Activated CD4-positive, alpha-beta T cell treated with anti-CD3 and anti-CD28 coated beads, Interleukin-2, Interleukin-6, amounts not matched to agents 100 ng/mL and 50 ng/mL, durations not matched to agents 16 hours and 8 hours (primary cell): Measurements from ENCODE around the gene MCF2L.

Experiments
- DNase-seq: peaks from one replicate; pipeline ENCODE4 v3.0.0-alpha.2; 2020

Gene MCF2L

DNA sequence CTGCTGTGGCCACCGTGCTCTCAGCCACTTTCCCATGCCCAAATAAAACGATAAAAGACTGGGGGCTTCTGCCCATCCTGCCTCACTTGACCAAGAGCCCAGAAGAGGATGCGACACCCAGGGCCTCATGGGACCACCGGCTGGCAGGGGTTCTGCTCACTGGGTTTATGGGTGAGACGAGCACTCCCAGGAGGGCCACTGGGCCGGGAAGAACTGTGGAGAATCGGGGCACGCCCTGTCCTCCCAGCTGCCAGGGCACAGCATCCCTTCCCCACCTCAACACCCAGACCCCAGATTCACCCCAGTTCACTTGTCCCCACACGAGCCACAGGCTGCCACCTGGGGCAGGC, 148.9 kb downstream of the MCF2L start:
- no peak for DNase-seq

DNA sequence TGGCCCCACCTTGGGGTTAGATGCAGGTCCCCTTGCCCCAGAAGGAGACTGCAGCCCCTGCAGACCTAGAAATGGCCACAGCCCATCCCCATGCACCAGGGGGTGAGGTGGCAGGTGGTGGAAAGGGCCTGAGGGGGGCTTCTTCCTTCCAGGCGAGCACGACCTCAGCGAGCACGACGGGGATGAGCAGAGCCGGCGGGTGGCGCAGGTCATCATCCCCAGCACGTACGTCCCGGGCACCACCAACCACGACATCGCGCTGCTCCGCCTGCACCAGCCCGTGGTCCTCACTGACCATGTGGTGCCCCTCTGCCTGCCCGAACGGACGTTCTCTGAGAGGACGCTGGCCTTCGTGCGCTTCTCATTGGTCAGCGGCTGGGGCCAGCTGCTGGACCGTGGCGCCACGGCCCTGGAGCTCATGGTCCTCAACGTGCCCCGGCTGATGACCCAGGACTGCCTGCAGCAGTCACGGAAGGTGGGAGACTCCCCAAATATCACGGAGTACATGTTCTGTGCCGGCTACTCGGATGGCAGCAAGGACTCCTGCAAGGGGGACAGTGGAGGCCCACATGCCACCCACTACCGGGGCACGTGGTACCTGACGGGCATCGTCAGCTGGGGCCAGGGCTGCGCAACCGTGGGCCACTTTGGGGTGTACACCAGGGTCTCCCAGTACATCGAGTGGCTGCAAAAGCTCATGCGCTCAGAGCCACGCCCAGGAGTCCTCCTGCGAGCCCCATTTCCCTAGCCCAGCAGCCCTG, 149.4 kb downstream of the MCF2L start:
- DNase-seq, result no peak

DNA sequence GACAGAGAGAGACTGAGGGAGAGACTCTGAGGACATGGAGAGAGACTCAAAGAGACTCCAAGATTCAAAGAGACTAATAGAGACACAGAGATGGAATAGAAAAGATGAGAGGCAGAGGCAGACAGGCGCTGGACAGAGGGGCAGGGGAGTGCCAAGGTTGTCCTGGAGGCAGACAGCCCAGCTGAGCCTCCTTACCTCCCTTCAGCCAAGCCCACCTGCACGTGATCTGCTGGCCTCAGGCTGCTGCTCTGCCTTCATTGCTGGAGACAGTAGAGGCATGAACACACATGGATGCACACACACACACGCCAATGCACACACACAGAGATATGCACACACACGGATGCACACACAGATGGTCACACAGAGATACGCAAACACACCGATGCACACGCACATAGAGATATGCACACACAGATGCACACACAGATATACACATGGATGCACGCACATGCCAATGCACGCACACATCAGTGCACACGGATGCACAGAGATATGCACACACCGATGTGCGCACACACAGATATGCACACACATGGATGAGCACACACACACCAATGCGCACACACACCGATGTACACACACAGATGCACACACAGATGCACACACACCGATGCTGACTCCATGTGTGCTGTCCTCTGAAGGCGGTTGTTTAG, 150.3 kb downstream of the MCF2L start:
- no peak for DNase-seq

DNA sequence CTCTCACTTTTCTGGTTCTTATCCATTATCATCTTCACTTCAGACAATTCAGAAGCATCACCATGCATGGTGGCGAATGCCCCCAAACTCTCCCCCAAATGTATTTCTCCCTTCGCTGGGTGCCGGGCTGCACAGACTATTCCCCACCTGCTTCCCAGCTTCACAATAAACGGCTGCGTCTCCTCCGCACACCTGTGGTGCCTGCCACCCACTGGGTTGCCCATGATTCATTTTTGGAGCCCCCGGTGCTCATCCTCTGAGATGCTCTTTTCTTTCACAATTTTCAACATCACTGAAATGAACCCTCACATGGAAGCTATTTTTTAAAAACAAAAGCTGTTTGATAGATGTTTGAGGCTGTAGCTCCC, 150.8 kb downstream of the MCF2L start:
- DNase-seq, result no peak

DNA sequence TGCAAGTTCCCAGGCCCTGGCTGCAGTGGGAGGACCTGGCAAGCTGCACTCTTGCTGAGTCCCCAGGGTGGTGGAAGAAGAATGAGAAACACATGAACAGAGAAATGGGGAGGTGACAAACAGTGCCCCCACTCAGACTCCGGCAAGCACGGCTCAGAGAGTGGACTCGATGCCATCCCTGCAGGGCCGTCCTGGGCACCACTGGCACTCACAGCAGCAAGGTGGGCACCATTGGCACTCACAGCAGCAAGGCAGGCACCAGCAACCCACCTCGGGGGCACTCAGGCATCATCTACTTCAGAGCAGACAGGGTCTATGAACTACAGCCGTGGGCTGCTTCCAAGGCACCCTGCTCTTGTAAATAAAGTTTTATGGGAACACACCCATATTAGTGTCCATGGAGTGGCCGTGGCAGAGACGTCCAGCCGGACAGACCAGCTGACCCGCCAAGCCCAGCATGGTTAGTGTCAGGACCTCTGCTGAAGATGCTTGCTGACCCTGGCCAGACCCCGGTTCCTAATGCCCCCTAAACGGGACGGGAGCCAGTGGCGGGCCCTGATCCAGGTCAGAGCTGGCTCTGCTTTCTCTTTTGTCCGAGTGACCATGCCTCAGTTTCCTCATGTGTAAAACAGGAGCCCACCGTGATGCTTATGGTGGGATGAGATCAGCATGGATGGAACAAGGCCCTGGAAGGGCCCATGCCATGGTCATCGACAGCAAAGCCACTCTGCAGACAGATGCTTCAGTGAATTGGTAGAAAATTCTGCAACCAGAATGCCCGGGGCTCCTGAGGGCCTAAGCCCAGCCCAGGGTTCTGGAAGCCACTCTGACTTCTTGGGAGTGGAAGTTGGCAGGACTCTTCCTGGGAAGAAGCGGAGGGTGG, 151.5 kb downstream of the MCF2L start:
- no peak for DNase-seq

DNA sequence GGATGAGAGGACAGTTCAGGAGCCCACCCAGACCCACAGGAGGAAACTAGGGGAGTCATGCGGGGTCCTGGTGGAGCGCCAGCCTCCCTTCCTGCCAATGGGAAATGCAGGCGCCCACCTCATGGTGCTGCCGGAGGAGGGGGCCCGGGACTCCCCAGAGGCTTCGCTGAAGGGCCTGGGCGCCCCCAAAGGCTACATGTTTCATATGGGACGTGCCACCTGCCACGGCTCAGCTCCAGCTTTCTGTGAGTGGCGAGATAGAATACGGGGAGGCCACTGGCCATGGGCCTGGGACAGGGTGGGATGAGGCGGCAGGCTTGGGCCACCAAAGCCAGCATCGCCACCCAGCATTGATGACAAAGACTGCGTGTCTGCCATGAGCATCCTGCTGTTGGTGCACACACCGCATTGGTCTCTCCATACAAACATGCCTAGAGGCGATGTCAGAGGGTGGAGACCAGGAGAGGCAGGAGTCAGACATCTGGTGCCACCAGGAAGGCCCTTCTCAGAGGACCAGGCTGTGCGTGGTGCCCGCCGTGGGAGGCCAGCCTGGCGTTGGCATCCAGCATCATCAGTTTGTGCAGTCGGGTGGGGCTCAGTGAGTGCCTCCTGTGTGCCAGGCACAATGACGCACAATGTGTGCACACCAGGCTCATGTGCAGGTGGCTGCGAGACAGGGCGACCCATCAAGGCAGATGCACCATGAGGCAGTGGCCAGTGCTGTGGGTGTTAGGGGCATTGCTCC, 152.3 kb downstream of the MCF2L start:
- no peak for DNase-seq

DNA sequence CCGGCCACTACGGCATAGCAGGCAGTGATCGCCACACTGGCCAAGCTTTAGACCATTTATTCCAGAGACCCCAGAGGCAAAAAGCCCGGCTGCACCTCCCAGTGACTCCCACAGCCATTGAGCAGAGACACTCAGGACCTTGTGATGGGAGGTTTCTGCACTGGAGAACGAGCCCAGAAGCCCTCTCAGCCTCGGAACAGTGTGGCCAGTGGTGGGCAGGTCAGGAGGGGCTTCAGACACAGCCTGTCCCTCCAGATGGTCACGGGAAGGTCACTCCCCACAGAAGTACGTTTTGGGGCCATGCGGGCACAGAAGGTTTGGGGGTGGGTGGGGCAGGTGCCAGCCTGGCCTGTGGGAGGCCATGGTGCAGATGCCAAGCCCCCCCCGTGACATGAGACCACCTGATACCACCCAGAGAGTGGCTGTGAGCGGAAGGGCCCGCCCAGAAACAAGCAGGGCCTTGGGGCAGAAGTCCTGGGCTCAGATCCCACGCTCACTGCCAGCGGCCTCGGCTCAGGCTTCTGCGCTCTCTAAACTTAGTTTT, 153.0 kb downstream of the MCF2L start:
- no peak for DNase-seq

DNA sequence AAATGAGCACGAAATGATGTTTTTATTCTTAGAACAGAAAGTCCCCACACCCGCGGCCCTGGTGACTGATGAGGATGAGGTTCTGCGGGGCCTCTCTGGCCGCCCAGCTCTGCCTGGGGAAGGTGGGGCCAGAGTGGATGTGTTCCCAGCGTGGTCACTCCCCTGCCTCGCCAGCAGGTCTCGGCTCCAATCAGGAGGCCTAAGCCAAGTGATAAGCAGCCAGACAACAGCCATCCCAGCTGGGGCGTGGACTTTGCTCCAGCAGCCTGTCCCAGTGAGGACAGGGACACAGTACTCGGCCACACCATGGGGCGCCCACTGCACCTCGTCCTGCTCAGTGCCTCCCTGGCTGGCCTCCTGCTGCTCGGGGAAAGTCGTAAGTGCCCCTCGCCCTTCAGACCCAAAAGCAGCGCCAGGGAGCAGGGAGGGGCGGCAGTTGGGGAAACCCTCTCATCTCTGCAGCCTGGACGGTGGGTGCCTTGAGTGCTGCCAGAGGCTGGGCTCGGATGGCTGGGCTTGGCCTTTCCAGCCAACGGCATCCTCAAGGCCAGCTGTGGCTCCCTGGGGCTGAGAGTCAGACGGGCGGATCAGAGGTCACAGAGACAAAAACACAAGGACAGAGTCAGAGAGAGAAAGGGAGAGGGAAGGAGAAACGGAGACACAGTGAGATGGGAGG, 153.7 kb downstream of the MCF2L start, which contains the start of gene F10:
TSS of gene F10 (plus strand) at position 250 of the 676 bp plus-strand sequence. CDS start at position 307, 57 bp downstream.
- no peak for DNase-seq

DNA sequence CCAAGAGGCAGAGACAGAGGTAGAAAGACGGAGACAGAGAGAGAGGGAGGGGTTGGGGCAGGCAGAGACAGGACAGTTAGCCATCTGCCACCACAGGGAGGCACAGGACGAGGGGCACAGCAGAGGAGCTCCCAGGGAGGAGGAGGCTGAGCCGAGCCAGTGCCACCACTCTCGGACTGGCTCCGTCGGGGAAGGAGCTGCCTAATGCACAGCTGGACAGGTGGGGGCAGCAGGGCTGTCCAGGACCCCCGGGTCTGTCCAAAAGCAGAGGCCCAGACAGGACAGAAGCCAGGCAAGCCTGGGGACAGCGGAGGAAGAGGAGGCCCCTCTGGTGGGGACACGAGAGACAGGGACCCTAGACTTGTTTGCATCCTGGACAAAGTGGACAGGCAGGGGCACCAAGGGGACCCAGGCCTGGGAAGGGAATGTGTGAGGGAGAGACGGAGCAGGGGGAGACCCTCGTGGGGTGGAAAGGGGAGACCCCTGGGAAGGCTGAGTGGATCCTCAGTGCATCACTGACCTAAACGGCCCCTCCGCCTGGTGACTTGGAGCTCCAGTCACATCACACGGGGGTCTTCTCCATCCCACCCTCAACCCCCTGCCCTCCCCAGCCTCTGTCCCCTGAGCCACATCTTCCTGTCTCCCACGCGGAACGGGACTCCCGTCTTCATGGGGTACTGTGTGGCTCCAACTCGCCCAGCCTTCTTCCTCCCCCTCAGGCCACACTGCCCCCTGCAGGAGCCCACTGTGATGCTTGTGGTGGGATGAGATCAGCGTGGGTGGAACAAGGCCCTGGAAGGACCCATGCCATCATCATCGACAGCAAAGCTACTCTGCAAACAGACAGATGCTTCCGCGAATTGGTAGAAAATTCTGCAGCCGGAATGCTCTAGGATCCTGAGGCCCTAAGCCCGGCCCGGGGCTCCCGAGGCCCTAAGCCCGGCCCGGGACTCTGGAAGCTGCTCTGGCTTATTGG, 154.5 kb downstream of the MCF2L start:
- no peak for DNase-seq

DNA sequence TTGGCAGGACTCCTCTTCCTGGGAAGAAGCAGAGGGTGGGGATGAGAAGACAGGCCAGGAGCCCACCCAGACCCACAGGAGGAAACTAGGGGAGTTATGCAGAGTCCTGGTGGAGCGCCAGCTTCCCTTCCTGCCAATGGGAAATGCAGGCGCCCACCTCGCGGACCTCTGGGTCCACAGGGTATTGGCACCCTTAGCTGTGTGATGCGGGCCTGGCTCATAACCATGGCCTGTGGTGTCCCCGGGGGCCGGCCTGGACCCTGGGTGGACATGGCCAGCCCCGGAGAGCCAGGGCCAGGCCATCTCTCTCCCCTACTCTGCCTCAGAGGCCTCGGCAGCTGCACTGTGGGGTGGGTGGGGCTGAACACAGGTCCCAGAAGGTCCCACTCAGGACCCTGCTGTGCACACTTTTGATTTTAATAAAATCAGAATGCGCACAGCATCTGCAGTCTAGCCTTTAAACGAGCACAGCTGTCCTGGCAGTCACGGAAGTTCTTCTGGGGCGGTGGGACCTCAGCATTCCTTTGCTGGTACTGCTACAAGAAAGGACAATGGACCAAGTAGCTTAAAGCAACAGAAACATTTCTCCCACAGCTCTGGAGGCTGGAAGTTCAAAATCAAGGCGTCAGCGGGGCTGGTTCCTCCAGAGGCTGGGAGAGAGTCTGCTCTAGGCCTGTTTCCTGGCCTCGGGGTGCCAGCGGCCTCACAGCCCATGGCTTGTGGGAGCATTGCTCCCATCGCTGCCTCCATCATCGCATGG, 155.4 kb downstream of the MCF2L start:
- no peak for DNase-seq

DNA sequence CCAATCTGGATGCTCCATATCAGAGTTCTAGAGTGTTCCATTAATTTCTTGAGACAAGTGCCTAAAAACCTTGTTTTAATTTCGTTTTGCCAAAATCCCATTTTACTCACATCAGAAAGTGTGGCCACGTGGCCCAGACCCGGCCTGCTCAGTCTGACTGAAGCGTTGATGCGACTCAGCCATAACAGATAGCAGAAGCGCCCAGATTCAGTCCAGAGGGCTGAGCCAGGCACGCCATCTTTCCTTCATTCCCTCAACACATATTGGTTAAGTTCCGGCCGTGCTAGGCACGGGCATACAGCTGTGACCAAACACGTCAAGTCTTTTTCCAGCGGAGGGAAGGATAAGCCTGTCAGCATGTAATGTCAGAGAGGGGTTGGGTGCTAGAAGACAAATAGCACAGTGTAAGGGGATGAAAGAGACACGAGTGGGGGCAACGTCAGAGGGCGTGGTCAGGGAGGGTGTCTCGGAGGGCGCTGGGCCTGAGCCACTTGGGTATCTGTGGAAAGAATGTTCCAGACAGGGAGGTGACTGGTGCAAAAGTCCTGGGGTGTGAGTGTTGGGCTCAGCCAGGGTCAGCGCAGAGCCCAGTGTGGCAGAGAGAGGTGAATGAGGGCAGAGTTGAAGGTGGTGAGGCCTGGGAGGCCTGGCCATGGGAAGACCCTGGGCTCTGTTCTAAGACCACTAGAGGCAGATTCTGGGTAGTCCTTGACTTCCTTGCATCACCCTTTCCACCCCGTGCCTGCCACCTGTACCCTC, 156.7 kb downstream of the MCF2L start:
- DNase-seq, result no peak

DNA sequence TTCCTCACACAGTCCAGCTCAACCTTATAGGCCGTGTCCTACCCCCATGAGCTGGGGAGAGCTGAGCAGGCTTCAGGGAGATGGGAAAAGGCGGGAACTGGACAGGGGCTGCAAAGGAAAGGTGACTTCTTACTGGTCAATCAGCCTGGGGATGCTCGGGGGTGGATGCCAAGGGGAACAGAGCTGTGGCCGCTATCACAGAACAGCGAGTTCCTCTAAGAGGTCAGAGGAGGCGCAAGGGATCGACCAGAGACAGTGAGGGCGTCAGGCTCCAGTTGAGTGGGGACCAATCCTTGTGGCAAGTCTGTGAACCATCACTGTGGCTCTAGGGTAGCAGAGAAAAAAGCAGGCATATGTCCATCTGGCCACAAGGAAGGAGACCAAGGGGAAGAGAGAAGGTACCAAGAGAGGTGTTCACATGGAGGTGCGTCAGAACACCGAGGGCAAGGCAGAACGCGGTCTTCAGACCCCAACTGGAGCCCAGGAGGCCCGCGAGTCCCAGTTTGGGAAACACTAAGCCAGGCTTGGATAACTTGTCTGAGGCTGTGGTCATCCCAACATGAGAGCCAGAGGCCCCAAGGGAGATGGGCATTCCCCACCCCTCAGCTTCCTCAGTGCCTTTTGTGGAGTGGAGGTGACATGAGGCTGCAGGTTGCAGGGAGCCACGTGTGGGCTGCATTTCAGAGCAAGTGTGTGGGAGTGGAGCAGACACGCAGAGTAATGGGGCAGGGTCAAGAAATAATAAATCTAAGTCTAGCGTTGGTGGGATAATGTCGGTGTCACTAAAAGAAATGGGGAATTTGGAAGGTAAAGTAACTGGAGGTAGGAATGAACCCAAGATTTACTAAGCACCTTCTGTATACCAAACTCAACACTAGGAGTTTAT, 157.5 kb downstream of the MCF2L start:
- DNase-seq, result no peak

DNA sequence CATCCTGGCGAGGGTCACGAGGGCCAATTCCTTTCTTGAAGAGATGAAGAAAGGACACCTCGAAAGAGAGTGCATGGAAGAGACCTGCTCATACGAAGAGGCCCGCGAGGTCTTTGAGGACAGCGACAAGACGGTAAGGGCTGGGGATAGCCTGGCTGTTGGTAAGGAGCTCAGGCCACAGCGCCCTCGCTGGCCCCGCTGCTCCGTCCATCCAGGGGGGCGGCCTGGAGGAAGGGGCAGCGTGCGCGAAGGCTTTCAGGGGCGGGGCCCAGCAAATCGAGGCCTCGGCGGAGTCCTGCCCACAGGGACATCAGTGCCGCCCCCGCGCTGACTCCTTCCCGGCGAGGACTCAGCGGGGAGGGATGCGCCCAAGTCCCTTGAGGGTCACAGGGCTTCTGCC, 160.5 kb downstream of the MCF2L start:
- no peak for DNase-seq

DNA sequence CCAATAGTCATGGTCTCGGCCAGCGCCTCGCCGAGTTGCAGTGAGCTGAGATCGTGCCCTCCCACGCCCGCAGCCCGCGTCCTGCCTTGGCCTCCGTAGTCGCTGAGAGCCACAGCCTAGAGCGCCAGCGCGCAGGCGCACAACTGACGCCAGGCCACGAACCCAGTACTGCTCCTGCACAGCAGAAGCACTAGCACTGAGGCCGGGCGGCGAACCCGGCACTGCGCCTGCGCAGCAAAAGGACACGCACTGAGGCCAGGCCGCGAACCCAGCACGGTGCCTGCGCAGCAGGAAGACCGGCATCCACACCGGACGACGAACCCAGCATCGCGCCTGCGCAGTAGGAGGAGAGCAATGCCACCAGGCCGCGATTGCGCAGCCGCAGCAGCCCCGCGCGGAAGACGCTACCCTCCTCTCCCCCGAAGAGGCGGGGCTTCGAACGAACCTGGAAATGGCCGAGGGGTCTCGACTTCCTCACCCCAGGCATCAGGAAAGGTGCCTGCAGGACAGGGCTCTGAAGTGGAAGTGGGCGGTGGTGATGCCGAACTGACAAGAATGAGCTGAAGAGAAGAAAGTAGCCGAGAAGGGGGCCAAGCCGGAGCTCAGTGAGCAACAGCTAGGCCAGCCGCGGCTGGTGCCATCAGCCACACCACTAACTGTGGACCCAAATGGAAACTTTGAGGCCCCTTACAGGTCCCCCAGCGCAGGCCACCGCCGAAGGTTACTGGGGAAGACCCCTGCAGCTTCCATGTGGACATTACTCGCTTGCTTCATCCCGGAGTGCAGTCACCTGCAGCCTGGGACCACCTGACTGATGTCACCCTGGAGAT, 161.1 kb downstream of the MCF2L start:
- peak; percentile 38 for DNase-seq

DNA sequence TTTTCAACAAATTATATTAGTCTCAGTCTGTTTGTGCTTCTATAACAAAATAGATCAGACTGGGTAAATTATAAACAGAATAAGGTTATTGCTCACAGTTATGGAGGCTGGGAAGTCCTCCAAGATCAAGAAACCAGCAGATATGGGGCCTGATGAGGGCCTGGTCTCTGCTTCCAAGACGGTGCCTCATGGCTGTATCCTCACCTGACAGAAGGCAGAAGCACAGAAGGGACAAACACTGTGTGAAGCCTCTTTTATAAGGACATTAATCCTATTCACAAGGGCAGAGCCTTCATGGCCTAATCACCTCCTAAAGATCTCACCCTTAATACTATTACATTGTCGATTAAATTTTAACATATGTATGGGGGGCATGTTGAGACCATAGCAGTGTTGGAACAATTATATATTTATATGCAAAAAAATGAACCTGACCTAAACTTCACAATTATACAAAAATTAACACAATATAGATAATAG, 166.3 kb downstream of the MCF2L start:
- DNase-seq, result no peak

DNA sequence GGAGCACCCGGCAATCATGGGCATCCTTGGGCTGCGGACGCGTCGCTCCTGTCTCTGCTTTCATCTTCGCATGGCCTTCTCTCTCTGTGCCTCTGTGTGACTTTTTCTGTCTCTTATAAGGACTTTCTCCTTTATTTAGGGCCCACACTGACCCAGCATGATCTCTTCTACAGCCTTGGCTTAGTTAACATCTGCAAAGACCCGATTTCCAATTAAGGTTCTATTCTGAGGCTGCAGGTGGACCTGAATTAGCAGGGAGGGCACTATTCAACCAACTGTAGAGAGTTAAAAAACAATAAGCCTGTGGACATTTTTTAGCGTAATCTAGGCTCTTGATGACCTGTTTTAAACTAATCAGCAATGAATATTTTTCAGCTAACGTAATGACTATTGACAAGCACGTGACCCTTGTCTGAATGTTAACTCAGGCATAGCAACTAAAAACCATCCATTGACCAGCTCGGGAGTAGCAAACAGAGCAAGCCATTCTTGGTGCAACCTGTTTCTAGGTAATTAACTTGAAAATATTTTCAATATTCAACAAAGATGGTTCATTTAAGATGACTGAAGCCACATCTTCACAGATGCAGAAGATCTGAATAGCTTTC, 168.8 kb downstream of the MCF2L start:
- DNase-seq, result no peak
